Measurements from ENCODE around the gene MGAT5.

Gene MGAT5

DNA sequence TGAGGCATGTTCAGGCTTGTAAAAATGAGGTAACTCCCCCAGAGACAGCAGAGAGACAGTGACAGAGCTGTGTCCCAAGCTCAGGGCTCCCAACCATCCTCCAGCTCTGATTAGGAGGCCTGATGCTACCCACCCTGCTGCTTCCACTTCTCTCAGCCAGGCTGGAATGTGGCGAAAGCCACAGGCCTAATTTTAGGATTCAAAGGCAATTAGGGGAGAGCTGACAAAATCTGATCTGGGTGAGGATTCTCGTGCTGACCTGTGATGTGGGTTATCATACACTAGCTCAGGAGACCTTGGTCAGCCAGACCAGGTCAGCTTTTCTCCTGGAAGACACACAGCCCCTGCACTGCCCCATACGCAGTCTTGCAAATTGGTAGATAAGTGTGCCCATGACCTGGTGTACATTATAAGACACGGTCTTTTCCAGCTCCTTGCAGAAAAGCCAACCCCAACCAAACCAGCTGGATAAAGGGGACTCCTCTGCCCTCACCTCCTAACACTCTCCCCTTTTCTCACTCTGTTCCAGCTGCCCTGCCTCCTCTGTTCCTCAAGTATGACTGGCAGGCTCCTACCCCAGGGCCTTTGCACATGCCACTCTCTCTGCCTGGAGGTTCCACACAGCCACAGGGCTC lies 225.9 kb downstream of the MGAT5 start:
- DNase-seq, result no peak
- intact Hi-C loops (cut with DNase I), result no loop called here

- no peak for DNase-seq
- intact Hi-C loops (cut with DNase I), result no loop called here
These were observed 228.4 kb downstream of the MGAT5 start for GRCh38 chr2:134482131-134482723.

- intact Hi-C loops (cut with DNase I), result no loop called here
- no peak for DNase-seq
These were observed 229.0 kb downstream of the MGAT5 start for GRCh38 chr2:134482766-134483340.

GRCh38 chr2:134489732-134490384 lies 236.0 kb downstream of the MGAT5 start:
- no peak for DNase-seq
- intact Hi-C loops (cut with DNase I), result no loop called here

- intact Hi-C loops (cut with DNase I), result no loop called here
- DNase-seq, result no peak
These were observed 236.7 kb downstream of the MGAT5 start for GRCh38 chr2:134490559-134490958.

DNA sequence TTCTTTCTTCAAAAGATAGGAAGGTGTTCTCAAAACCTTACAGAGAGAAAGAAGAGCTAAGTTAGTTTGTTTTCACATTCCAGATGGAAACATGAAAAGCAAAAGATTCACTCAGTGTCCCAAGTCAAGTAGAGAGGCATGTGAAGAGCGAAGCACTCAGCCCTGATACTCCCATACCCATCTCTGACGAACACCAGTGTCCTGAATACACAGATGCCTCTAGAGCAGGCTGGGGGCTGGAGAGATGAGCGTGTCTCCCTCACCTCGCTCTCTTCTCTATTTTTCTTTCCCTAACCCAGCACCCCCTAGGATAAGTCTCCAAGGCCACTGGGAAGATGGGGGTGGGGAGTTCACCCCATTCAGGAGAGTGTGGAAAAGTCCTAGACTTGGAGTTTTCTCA lies 237.2 kb downstream of the MGAT5 start:
- intact Hi-C loops (cut with DNase I), result no loop called here
- DNase-seq, result no peak

DNA sequence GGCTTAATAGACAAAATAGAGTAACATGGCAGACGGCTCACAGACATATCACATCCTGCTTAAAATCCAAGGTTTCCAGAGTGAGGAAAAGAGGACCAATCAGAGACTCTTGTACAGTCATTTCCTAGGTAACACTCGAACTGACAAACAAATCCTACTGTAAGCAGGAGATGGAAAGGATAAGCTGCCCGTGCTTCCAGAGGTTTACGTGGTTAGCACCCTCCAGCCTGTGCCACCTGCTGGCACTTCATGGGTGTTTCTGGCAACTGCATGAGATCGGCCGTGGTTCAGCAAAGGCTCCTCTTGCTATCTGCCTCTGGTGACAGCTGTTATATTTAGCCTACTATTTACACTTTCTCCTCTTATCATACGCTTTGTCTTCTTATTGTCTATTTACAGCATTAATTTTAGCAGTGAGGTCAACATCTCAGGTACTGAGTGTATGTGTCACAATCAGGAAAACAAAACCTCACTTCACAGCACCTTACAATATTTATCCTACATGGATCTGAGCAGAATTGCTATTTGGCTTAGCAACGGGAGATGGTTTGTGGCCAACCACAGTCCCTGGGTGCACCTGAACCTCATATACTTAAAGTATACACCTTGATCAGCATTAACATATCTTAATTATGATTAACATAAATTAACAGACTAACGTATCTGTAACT lies 238.0 kb downstream of the MGAT5 start:
- intact Hi-C loops (cut with DNase I), result no loop called here
- no peak for DNase-seq

GRCh38 chr2:134493797-134494196 lies 239.9 kb downstream of the MGAT5 start:
- DNase-seq, result no peak
- intact Hi-C loops (cut with DNase I), result no loop called here

- DNase-seq, result no peak
- intact Hi-C loops (cut with DNase I), result no loop called here
These were observed 244.8 kb downstream of the MGAT5 start for GRCh38 chr2:134498654-134499053.

DNA sequence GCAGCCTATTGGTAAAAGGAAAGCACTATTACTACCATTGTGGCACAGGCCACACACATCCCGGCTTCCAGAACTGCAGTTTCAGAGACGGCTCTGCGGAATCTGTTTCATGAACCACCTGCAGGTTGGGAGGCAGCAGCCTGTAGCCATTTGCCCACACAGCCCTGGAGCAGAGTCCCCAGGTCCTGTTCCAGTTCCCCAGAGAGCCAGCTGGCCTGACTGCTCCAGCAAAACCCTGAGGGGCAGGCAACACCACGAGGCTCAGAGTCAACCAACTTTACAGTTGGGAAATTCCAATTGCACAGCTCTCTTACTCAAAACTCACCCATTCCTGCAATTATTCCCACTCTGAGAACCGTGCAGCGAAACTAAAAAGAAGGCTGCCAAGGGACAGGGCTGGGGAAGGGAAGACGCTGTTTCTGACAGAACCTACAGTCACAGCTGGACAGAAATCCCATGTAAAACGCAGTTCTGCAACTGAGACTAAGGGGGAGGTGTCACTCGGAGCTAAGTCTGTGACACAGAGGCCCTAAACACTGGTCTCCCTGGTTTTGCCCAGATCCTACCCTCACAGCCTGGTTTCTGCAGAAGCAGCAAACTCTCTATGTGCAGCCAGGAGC lies 245.5 kb downstream of the MGAT5 start:
- intact Hi-C loops (cut with DNase I), result no loop called here
- DNase-seq, result no peak

GRCh38 chr2:134500211-134500935 lies 246.5 kb downstream of the MGAT5 start:
- no peak for DNase-seq
- intact Hi-C loops (cut with DNase I), result no loop called here

DNA sequence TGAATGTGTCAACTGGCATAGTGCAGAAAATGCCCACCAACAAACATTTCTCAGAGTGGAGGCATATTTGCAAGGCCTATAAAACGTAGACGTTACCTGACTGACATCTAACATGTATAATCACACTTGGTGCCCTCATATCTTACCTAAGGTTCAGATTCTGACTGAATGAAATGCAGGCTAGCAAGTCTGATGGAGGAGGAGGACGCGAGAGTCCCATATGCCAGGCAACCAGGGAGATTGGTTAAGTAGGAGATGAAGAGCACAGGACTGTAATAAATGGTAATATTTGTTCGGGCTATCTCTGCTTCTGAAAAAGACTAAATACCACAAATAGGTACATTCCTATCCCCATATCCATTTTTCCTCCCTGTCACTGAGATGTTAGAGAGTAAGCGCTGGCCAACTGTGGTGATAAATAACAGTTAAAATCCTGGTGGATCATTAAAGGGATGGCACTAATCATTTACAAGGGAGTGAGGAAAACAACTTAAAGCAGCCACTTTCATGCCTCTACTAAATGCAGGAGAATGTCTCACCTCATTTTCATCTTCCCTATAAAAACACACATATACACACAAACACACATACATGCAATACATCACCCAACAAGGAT lies 247.7 kb downstream of the MGAT5 start:
- DNase-seq, result no peak
- intact Hi-C loops (cut with DNase I), result no loop called here

DNA sequence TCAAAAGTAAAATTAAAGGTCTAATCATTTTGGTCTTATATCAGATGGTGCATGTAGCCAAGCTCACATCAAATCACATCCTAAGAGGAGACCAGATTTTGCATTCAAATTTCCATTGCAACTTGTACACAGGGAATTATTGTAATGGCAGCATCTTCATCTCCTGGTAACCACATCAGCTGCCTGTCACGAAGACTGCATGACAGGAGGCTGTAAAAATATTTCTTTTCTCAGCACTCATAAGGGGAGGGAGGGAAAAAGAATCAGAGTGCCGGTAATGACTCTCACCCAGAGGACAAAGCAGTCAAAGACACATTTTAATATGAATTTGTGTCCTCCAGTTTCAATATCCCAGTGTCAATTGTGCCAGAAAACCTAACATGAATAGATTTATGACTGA lies 248.2 kb downstream of the MGAT5 start:
- no peak for DNase-seq
- intact Hi-C loops (cut with DNase I), result no loop called here
